GM19193 (cell line): ENCODE measurements around the gene PRR12.

Experiments
- POLR2A ChIP-seq: IDR thresholded peaks from 4 replicates; pipeline ENCODE4 v1.6.1; 2011; ENCODE audit not compliant: insufficient read depth, insufficient read length; ENCODE audit errors: extremely low read depth

The PRR12 gene

GRCh38 chr19:49655570-49656455 is 64.8 kb downstream of the PRR12 start:
- no peak for TF ChIP-seq POLR2A

- TF ChIP-seq POLR2A, result no peak
These were observed 65.6 kb downstream of the PRR12 start for GRCh38 chr19:49656456-49657109.

GRCh38 chr19:49657493-49658138 is 66.6 kb downstream of the PRR12 start:
- no peak for TF ChIP-seq POLR2A

GRCh38 chr19:49658139-49658517 is 67.1 kb downstream of the PRR12 start:
- TF ChIP-seq POLR2A, result no peak

- no peak for TF ChIP-seq POLR2A
These were observed 67.8 kb downstream of the PRR12 start for GRCh38 chr19:49658566-49659442.

GRCh38 chr19:49660338-49660961 is 69.5 kb downstream of the PRR12 start:
- TF ChIP-seq POLR2A, result no peak

GRCh38 chr19:49662011-49662410 is 71.0 kb downstream of the PRR12 start:
- TF ChIP-seq POLR2A, result no peak

- no peak for TF ChIP-seq POLR2A
These were observed 72.2 kb downstream of the PRR12 start for GRCh38 chr19:49663224-49663623.

GRCh38 chr19:49664171-49665035 is 73.4 kb downstream of the PRR12 start:
- peak; percentile 67 for TF ChIP-seq POLR2A

GRCh38 chr19:49665036-49665350 is 74.0 kb downstream of the PRR12 start:
- TF ChIP-seq POLR2A, result no peak

GRCh38 chr19:49665351-49666119 is 74.6 kb downstream of the PRR12 start, which contains the start of the genes BCL2L12 and IRF3:
Gene BCL2L12 (plus strand): TSS chr19:49665933. CDS start chr19:49666693, 760 bp downstream.
Gene IRF3 (minus strand): TSS chr19:49665857. CDS start chr19:49664838, 1,019 bp downstream.
- TF ChIP-seq POLR2A, result peak; percentile 75

- no peak for TF ChIP-seq POLR2A
These were observed 75.1 kb downstream of the PRR12 start for GRCh38 chr19:49666120-49666444.

GRCh38 chr19:49667473-49667872 is 76.5 kb downstream of the PRR12 start:
- no peak for TF ChIP-seq POLR2A
